MG63 (cell line): ENCODE data around the gene PLXNC1. TPM values are rescaled to one million over a fixed set of nuclear protein-coding genes. Genes with fewer than 3 reads are reported as not detected.

Source experiments
- DNase-seq: peaks from one replicate; pipeline ENCODE4 v3.0.0-alpha.2; 2020
- H3K27me3 ChIP-seq: fragments of 250-450 bp; sonication (Bioruptor Pico); 2 replicates; pipeline ENCODE4 v1.5.1; 2020; ENCODE audit warnings: mild to moderate bottlenecking, moderate library complexity
- H3K36me3 ChIP-seq: fragments of 250-450 bp; sonication (Bioruptor Pico); 2 replicates; pipeline ENCODE4 v1.5.1; 2020; ENCODE audit warnings: mild to moderate bottlenecking, moderate library complexity
- H3K4me3 ChIP-seq: fragments of 250-450 bp; sonication (Bioruptor Pico); 2 replicates; pipeline ENCODE4 v1.5.1; 2020; ENCODE audit warnings: mild to moderate bottlenecking, moderate library complexity
- H3K9me3 ChIP-seq: fragments of 250-450 bp; sonication (Bioruptor Pico); 2 replicates; pipeline ENCODE4 v1.5.1; 2020; ENCODE audit warnings: mild to moderate bottlenecking, moderate library complexity
- total RNA-seq: library from RNA; depleted of rRNA; stranded (reverse); fragments of >200 nt; shearing (Covaris generic); gene quantifications from 2 replicates; pipeline ENCODE4 v1.2.3, GENCODE V29; 2014; ENCODE audit warnings: low replicate concordance

Gene PLXNC1
- total RNA-seq, 1 experiment from 2014 or later: 0.16 TPM

GRCh38 chr12:94258593-94258992 lies 110.2 kb downstream of the PLXNC1 start:
- no peaks in the 10 kb centered on the region for H3K36me3 ChIP-seq
- H3K27me3 ChIP-seq: no peaks in the 10 kb centered on the region
- no peak for DNase-seq
- H3K9me3 ChIP-seq: no peaks in the 10 kb centered on the region; the same call in 1 of the 2 replicates
- no peak overlapping the region for H3K4me3 ChIP-seq

- Histone ChIP-seq H3K36me3 (no peaks in the 10 kb centered on the region), H3K4me3 (no peak overlapping the region)
- DNase-seq: no peak
Observed at GRCh38 chr12:94260017-94260416, 111.6 kb downstream of the PLXNC1 start.

GRCh38 chr12:94260717-94261116 lies 112.3 kb downstream of the PLXNC1 start:
- no peaks in the 10 kb centered on the region; the same call in 1 of the 2 replicates for H3K9me3 ChIP-seq
- DNase-seq: no peak
- H3K4me3 ChIP-seq: no peak overlapping the region
- H3K36me3 ChIP-seq: no peaks in the 10 kb centered on the region
- H3K27me3 ChIP-seq: no peaks in the 10 kb centered on the region

More at GRCh38 chr12:94260017-94260416, 111.6 kb downstream of the PLXNC1 start:
- no peaks in the 10 kb centered on the region; the same call in 1 of the 2 replicates for H3K9me3 ChIP-seq
- no peaks in the 10 kb centered on the region for H3K27me3 ChIP-seq

GRCh38 chr12:94261119-94261518 lies 112.7 kb downstream of the PLXNC1 start:
- Histone ChIP-seq H3K27me3 (no peaks in the 10 kb centered on the region), H3K9me3 (no peaks in the 10 kb centered on the region; the same call in 1 of the 2 replicates), H3K36me3 (no peaks in the 10 kb centered on the region), H3K4me3 (no peak overlapping the region)
- DNase-seq: no peak

GRCh38 chr12:94261786-94262185 lies 113.4 kb downstream of the PLXNC1 start:
- Histone ChIP-seq H3K27me3 (no peaks in the 10 kb centered on the region), H3K4me3 (peak overlapping the region; percentile 54)

GRCh38 chr12:94262228-94263010 lies 114.0 kb downstream of the PLXNC1 start:
- peak; percentile 91 for DNase-seq
- no peaks in the 10 kb centered on the region; the same call in 1 of the 2 replicates for H3K9me3 ChIP-seq
- no peaks in the 10 kb centered on the region for H3K27me3 ChIP-seq
- H3K4me3 ChIP-seq: peak overlapping the region; percentile 54
- H3K36me3 ChIP-seq: no peaks in the 10 kb centered on the region

More at GRCh38 chr12:94261786-94262185, 113.4 kb downstream of the PLXNC1 start:
- DNase-seq: no peak
- Histone ChIP-seq H3K36me3 (no peaks in the 10 kb centered on the region), H3K9me3 (no peaks in the 10 kb centered on the region; the same call in 1 of the 2 replicates)

- peak overlapping the region; percentile 54 for H3K4me3 ChIP-seq
- H3K27me3 ChIP-seq: no peaks in the 10 kb centered on the region
- no peaks in the 10 kb centered on the region; the same call in 1 of the 2 replicates for H3K9me3 ChIP-seq
- no peaks in the 10 kb centered on the region for H3K36me3 ChIP-seq
- no peak for DNase-seq
Observed at GRCh38 chr12:94263011-94263811, 114.8 kb downstream of the PLXNC1 start.

GRCh38 chr12:94263905-94264561 lies 115.7 kb downstream of the PLXNC1 start:
- no peaks in the 10 kb centered on the region for H3K27me3 ChIP-seq
- no peak overlapping the region for H3K4me3 ChIP-seq
- no peaks in the 10 kb centered on the region for H3K36me3 ChIP-seq
- H3K9me3 ChIP-seq: no peaks in the 10 kb centered on the region; the same call in 1 of the 2 replicates
- no peak for DNase-seq

GRCh38 chr12:94264736-94265485 lies 116.5 kb downstream of the PLXNC1 start:
- H3K36me3 ChIP-seq: no peaks in the 10 kb centered on the region
- DNase-seq: no peak
- no peaks in the 10 kb centered on the region for H3K27me3 ChIP-seq
- no peak overlapping the region for H3K4me3 ChIP-seq
- H3K9me3 ChIP-seq: no peaks in the 10 kb centered on the region; the same call in 1 of the 2 replicates

- Histone ChIP-seq H3K27me3 (no peaks in the 10 kb centered on the region), H3K4me3 (no peak overlapping the region), H3K36me3 (no peaks in the 10 kb centered on the region), H3K9me3 (no peaks in the 10 kb centered on the region; the same call in 1 of the 2 replicates)
- no peak for DNase-seq
Observed at GRCh38 chr12:94265539-94265938, 117.2 kb downstream of the PLXNC1 start.

- no peaks in the 10 kb centered on the region for H3K27me3 ChIP-seq
- no peaks in the 10 kb centered on the region for H3K36me3 ChIP-seq
- no peak overlapping the region for H3K4me3 ChIP-seq
- DNase-seq: no peak
- no peaks in the 10 kb centered on the region; the same call in 1 of the 2 replicates for H3K9me3 ChIP-seq
Observed at GRCh38 chr12:94265966-94266745, 117.8 kb downstream of the PLXNC1 start.

GRCh38 chr12:94266796-94267536 lies 118.6 kb downstream of the PLXNC1 start:
- DNase-seq: peak; percentile 8
- Histone ChIP-seq H3K36me3 (no peaks in the 10 kb centered on the region), H3K27me3 (no peaks in the 10 kb centered on the region), H3K4me3 (no peak overlapping the region), H3K9me3 (no peaks in the 10 kb centered on the region)

- H3K36me3 ChIP-seq: no peaks in the 10 kb centered on the region
Observed at GRCh38 chr12:94267537-94267872, 119.1 kb downstream of the PLXNC1 start.

GRCh38 chr12:94267921-94268471 lies 119.6 kb downstream of the PLXNC1 start:
- H3K9me3 ChIP-seq: no peaks in the 10 kb centered on the region
- no peak for DNase-seq
- H3K36me3 ChIP-seq: no peaks in the 10 kb centered on the region
- H3K27me3 ChIP-seq: no peaks in the 10 kb centered on the region
- no peak overlapping the region for H3K4me3 ChIP-seq

More at GRCh38 chr12:94267537-94267872, 119.1 kb downstream of the PLXNC1 start:
- H3K27me3 ChIP-seq: no peaks in the 10 kb centered on the region
- no peak for DNase-seq
- no peaks in the 10 kb centered on the region for H3K9me3 ChIP-seq
- H3K4me3 ChIP-seq: no peak overlapping the region
